OCI-LY1 (cell line): ENCODE data around the gene STK39.

Experiments
- EZH2 ChIP-seq: fragments of 200-600 bp; sonication (generic), shearing (Covaris generic); IDR thresholded peaks from 2 replicates; pipeline ENCODE4 v1.8.0; 2017; ENCODE audit warnings: borderline replicate concordance, mixed run types, mild to moderate bottlenecking, antibody characterized with exemption, low read length, moderate library complexity, mixed read lengths
- TF ChIP-seq, protein P1 (sequence below): fragments of 200-600 bp; sonication (generic), shearing (Covaris generic); IDR thresholded peaks from 2 replicates; pipeline ENCODE4 v1.5.1; 2017; ENCODE audit warnings: mild to moderate bottlenecking, antibody characterized with exemption, low read length, moderate library complexity, mixed read lengths

DNA sequence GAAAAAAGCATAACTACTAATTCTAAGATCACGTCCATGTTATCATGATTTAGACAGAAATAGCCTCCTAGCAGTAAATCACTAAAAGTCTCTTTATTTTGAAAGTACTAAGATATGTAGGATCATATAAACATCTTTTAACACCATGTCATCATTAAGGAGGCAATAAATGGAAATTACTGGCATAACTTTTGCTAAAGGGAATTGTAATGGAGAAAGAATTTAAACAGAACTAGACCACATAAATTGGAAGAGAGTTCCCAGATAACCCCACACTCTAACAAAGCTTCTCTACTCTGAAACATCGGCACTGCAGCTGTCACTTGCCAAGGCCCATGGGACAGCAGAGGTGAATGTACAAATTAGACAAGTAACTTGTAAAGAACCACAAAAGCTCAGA lies 29.5 kb downstream of the STK39 start:
- TF ChIP-seq, protein P1, sequence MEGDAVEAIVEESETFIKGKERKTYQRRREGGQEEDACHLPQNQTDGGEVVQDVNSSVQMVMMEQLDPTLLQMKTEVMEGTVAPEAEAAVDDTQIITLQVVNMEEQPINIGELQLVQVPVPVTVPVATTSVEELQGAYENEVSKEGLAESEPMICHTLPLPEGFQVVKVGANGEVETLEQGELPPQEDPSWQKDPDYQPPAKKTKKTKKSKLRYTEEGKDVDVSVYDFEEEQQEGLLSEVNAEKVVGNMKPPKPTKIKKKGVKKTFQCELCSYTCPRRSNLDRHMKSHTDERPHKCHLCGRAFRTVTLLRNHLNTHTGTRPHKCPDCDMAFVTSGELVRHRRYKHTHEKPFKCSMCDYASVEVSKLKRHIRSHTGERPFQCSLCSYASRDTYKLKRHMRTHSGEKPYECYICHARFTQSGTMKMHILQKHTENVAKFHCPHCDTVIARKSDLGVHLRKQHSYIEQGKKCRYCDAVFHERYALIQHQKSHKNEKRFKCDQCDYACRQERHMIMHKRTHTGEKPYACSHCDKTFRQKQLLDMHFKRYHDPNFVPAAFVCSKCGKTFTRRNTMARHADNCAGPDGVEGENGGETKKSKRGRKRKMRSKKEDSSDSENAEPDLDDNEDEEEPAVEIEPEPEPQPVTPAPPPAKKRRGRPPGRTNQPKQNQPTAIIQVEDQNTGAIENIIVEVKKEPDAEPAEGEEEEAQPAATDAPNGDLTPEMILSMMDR = no peak
- no peak for TF ChIP-seq EZH2
